GM19238 (cell line): ENCODE data around the gene ENDOV.

Experiments
- DNase-seq: peaks from one replicate; pipeline ENCODE4 v3.0.0; 2011; ENCODE audit warnings: low spot score; ENCODE audit not compliant: insufficient read length

The ENDOV gene

GRCh38 chr17:80481284-80482057, 66.5 kb downstream of the ENDOV start:
- no peak for DNase-seq

DNA sequence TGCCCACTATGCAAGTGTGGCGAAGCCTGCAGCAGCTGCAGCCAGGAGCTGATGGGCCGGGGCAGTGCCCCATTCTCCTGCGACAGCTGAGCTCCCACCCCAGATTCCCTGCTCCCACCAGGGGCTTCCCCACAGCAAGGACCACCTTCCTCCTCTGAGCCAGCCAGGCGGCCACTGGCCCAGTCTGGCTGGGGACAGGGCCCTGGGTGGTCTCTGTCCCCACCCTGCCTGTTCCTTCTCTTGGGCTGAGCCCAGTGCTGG, 67.0 kb downstream of the ENDOV start:
- no peak for DNase-seq

GRCh38 chr17:80482555-80483308, 67.8 kb downstream of the ENDOV start:
- DNase-seq = no peak

DNA sequence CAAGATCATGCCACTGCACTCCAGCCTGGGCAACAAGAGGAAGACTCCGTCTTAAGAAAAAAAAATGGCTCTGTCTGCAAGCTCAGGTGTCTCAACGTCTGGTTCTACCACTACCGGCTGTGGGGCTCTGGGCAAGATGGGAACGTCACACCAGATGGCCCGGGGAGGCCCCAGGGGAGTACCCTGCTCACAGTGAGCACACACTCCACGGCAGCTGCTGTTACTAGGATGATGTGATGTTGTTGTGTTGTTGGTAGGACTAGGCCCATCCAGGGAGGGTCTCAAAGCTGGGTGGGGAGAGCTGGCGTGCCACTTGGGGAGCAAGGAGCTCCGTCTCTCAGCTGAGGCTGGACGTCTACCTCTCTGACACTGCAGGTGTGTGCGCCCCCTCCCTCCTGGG, 70.9 kb downstream of the ENDOV start:
- no peak for DNase-seq

GRCh38 chr17:80486692-80487091, 71.7 kb downstream of the ENDOV start:
- no peak for DNase-seq

DNA sequence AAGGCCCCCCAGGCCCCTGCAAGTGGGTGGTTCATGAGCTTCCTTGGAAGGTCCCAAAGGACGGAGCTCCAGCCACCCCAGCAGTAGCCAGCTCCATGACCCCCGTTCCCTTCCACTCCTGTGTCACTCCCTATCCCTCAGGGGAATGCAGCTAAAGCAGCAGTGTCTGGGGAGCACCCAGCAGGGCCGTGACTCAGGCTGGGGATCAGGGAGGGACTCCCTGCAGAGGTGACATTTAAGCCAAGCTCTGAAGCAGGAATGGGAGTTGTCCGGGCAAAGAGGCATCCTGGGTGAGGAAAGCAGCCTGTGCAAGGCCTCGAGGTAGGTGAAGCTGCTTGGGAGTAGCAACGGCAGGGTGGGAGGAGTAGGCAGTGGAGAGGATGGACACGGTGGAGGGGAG, 72.5 kb downstream of the ENDOV start:
- no peak for DNase-seq
